HTERT RPE-1 (cell line): ENCODE data around the gene CYP3A5.
"Not testable (repeated sequence)": the region's sequence is repeated elsewhere in the genome, so short reads cannot be mapped to it uniquely, and the experiment has no call there.

Experiments
- in situ Hi-C: fragments of 300-500 bp; cut with MboI; formaldehyde crosslinking; loops from 4 replicates; pipeline ENCODE4 v1.14.3; 2020; ENCODE audit warnings: low sequenced_read_pairs

Gene CYP3A5

GRCh38 chr7:99643464-99643863, 36.3 kb downstream of the CYP3A5 start:
- in situ Hi-C loops, result no loop called here

GRCh38 chr7:99642027-99642426, 37.8 kb downstream of the CYP3A5 start:
- in situ Hi-C loops, result no loop called here

DNA sequence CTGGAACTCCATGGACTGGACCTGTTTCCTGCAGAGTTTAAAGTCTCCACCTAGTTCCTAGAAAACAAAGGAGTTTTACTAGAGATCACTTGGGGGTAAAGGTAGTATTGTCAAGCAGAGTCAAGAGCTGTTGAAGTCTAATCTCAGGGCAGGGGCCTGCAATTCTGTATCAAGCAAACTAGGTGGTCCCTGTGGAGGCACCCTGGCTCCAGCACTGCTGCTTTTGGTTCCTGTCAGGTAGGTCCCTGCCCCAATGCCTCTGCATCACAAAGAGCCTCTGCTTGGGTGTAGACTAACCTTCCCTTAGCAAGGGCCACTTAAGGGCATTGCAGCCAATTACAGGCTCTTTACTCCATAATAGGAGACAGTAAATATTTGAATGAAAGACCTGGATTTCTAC, 40.5 kb downstream of the CYP3A5 start:
- in situ Hi-C loops, result no loop called here

- in situ Hi-C loops, result no loop called here
Measured at GRCh38 chr7:99638731-99639130, 41.1 kb downstream of the CYP3A5 start.

GRCh38 chr7:99637414-99637813, 42.4 kb downstream of the CYP3A5 start:
- in situ Hi-C loops, result not testable (repeated sequence)

DNA sequence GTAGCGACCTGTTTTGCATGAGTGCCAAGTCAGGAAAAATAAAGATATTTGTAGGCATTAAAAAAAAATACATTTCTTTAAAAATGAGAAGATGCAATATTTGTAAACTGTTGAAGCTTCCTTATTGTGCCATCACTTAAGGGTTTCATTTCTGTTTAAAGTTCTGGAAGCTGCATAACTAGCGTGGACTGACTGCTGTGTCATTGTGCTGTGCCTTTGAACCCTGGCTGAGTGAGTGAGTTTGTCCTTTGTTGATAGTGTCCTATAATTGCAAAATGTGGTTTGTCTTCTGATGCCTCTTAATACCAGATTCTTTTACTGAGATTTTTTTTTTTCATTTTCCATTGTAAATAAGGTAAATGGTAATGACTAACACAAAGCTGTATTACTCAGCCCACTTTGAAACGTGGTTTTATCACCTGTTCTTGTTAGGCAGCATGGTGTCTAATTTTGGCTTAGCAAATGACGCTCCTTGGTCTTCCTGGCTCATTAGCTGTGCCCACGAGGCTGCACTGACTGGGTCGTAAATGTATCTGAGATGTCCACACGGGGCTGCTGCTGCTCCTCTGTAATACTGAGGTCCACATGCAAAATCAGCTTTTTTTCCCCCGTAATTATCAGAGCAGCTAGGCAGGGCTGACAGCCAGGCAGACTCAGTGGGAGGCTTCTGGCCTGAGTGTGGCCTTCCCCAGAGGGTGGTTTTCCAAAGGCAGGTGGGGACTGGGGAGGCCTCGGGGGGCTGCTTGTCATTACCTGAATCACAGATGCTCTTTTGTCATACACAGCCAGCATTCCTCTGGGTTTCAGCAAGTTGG, 48.3 kb downstream of the CYP3A5 start:
- in situ Hi-C loops, result no loop called here

- in situ Hi-C loops, result no loop called here
Measured at GRCh38 chr7:99629643-99630042, 50.2 kb downstream of the CYP3A5 start.

GRCh38 chr7:99628471-99629465, 51.0 kb downstream of the CYP3A5 start:
- in situ Hi-C loops, result no loop called here

DNA sequence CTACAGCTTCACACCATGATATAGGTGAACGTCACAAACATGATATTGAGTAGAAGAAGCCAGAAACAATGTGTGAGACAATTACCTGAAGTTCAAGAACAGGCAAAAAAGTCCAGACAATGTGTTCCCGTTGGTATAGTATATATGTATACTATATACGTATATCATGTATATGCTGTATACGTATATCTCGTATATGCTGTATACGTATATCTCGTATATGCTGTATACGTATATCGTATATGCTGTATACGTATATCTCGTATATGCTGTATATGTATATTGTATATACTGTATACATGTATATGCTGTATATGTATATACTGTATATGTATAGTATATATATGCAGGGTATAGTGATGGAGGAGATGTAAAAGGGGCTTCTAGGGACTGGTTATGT, 52.3 kb downstream of the CYP3A5 start:
- in situ Hi-C loops, result no loop called here

GRCh38 chr7:99626661-99627060, 53.1 kb downstream of the CYP3A5 start:
- in situ Hi-C loops, result no loop called here

DNA sequence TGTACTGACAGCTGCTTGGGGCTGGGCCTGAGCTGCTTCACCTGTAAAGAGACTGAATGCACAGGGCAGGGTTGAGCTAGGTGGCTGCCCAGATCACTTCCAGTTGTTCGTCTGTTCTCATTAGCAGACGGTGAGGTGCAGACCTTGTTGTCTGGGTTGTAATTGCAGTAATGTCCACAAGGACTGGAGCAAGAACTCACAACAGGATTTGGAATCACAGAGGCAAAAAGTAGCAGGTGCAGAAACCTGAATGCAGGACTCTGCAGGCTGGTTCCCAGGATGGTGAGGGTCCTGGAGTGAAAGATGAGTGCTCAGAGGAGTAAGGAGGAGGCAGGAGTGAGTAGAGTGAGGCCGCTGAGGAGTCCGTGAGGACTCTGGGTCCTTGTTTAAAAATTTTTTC, 53.8 kb downstream of the CYP3A5 start:
- in situ Hi-C loops, result no loop called here

DNA sequence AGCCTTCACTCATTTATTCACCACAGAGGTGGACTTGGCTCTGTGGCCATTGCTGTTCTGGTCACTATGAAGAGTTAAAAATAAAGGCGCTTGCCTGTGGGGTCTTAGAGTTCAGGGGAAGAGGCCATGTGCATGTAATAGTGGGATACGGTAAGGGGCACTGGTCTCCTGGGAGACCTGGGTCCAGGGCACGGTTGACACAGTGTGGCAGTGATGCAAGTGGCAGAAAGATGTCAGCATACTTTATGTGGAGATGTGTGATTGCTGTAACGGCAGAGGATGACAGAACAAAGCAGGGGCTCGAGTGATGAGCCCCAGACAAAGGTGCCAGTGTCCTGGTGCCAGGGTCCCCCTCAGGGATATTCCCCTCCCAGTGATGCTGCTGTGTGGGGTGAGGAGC, 54.5 kb downstream of the CYP3A5 start:
- in situ Hi-C loops, result no loop called here

- in situ Hi-C loops, result no loop called here
Measured at GRCh38 chr7:99624484-99624883, 55.3 kb downstream of the CYP3A5 start.

DNA sequence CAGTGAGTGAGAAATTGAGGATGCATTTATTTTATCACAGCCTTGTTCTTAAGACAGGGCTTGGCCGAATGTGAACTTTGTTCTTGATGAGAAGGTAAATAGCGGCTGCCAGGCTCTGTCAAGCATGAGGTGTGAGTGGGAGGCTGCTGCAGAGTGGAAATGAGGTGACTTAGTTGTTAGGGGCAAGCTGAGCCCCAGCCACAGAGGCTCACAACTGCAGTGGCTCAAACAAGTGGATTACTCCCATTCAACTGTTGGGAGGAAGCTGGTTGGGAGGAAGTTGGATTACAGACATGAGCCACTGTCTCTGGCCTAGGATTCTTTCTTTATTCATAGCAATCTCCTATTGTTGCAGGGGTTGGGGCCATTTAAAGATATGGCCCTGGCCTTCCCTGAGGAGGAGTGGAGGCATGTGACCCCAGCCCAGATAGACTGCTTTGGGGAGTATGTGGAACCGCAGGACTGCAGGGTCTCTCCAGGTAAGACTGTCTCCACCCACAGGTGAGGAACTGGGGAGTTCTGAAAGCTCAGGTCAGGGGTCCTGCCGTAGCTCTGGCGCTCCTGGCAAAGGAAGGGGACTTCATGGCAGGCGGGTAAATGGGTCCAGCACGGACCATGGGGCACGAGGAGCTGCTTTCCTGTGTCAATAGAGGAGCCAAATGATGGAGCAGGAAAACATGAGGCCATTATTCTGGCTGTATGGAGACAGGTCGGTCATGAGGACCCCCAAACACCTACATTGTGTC, 55.9 kb downstream of the CYP3A5 start:
- in situ Hi-C loops, result no loop called here

DNA sequence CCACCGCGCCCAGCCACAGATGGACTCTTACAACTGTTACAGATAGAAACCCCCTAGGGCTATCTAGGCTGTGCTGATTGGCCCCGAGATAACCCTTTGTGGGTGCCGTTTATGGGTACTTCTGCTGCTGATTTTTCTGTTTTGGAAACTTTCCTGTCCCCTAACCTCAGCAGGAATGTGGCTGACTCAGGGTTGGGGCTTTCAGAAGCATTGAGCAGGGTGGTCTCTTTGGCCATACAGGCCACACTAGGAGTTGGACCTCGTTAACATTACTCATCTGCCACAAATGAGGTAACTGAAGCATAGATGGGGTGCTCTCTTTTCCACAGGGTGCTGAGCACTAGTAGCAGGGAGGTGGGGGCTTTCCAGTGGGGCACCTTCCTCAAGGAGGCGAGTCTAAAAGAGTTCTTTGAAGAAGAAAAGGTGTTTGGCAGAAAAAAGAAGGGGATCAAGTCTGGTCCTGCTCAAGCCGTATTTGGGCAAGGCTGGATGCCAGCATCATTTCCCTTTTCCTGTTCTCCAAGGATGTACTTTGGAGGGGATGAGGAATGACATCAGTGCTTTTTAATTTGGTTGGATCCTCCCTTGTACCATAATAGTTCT, 56.6 kb downstream of the CYP3A5 start:
- in situ Hi-C loops, result no loop called here

- in situ Hi-C loops, result no loop called here
Measured at GRCh38 chr7:99622596-99622995, 57.2 kb downstream of the CYP3A5 start.

DNA sequence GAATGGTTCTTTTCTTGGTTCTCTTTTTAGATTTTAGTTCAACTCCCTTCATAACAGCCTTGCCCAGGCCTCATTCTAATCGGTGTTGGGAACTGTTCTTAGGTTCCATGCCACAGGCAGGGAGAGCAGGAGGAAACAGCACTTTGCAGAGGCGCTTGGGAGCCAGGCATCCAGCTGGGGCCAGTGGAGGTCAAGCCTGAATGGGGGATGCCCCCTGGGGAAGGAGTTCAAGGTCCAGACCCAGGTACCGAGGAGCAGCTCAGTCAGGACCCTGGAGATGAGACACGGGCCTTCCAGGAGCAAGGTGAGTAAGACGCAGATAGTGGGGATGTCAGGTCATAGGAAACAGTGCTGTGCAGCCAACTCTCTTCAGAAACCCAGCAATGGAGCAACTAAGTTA, 58.5 kb downstream of the CYP3A5 start:
- in situ Hi-C loops, result no loop called here

GRCh38 chr7:99619571-99620130, 60.1 kb downstream of the CYP3A5 start:
- in situ Hi-C loops, result no loop called here

DNA sequence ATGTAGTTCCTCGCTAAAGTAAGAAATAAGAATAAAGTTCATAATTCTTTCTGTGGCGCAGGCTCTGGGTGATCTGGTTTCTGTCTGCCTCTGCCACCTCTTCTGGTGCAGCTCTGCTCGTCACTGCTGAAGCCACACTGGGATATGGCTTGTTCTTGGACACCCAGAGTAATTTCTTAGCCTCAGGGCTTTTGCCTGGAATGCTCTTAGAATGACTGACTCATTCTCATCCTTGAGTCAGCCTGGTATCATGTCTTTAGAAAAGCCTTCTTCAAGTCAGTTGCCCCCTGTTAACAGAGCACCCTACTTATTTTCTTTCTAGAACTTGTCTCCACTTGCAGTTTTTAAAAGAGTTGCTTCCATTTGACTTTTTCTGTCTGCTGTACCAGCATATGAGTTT, 61.1 kb downstream of the CYP3A5 start:
- in situ Hi-C loops, result no loop called here

DNA sequence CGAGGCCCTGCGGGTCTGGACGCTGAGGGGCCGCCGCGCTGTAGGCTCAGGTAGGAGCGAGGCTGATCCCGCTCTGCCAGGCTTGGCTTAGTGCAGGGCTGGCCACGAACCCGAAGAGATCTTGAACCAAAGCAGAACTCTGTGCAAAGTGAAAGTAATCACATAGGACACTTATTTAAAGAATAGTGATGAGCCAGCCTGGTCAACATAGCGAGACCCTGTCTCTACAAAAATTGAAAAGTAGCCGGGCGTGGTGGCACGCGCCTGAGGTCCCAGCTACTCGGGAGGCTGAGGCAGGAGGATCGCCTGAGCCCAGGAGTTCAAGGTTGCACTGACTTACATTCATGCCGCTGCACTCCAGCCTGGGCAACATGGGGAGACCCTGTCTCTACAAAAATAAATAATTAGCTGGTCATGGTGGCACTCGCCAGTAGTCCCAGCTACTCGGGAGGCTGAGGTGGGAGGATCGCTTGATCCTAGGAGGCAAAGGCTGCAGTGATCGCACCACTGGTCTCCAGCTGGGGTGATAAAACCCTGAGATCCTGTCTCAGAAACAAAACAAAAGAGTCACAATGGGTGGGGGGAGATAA, 62.5 kb downstream of the CYP3A5 start:
- in situ Hi-C loops, result no loop called here
